ENCODE data around the gene SGK2.

DNA sequence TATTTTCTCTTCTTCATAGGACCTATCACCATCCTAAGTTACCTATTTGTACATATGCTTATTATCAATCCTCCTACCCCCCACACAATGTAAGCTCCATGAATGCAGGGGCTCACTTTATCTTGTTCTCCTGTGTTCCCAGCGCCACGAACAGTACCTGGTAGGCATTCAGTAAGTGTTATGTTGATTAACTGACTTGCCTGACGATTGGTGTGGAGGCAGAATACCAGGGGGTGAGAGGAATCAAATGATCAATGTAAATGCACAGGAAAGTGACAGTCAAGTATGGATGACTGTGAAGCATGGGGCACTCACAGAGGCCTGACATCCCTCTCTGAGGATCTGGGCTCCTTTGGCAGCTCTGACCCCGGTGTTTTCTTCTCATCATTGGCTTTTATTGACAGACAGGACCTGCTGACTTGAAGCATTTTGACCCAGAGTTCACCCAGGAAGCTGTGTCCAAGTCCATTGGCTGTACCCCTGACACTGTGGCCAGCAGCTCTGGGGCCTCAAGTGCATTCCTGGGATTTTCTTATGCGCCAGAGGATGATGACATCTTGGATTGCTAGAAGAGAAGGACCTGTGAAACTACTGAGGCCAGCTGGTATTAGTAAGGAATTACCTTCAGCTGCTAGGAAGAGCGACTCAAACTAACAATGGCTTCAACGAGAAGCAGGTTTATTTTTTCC is 25.8 kb downstream of the SGK2 start:
- TF ChIP-seq, protein P1, sequence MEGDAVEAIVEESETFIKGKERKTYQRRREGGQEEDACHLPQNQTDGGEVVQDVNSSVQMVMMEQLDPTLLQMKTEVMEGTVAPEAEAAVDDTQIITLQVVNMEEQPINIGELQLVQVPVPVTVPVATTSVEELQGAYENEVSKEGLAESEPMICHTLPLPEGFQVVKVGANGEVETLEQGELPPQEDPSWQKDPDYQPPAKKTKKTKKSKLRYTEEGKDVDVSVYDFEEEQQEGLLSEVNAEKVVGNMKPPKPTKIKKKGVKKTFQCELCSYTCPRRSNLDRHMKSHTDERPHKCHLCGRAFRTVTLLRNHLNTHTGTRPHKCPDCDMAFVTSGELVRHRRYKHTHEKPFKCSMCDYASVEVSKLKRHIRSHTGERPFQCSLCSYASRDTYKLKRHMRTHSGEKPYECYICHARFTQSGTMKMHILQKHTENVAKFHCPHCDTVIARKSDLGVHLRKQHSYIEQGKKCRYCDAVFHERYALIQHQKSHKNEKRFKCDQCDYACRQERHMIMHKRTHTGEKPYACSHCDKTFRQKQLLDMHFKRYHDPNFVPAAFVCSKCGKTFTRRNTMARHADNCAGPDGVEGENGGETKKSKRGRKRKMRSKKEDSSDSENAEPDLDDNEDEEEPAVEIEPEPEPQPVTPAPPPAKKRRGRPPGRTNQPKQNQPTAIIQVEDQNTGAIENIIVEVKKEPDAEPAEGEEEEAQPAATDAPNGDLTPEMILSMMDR (IDR thresholded peaks at IDR 0.05): no peak
- no peak for TF ChIP-seq POLR2A (IDR thresholded peaks at IDR 0.05)
